Caki2 (cell line): ENCODE results near the gene INTS3. TPM values are rescaled to one million over a fixed set of nuclear protein-coding genes. Genes with fewer than 3 reads are reported as not detected.
"Not testable (repeated sequence)": the region's sequence is repeated elsewhere in the genome, so short reads cannot be mapped to it uniquely, and the experiment has no call there.

Experiments
- DNase-seq: peaks from one replicate; pipeline ENCODE4 v3.0.0-alpha.2; 2015; ENCODE audit warnings: low read depth
- in situ Hi-C: cut with HindIII; loops from 2 replicates; pipeline ENCODE4 v1.10.0; 2016; ENCODE audit warnings: low sequenced_read_pairs, low pct_unique_long_range_greater_than_20kb, mixed read lengths
- total RNA-seq: library from RNA; depleted of rRNA; stranded (reverse); fragments of >200 nt; shearing (Covaris generic); gene quantifications from 2 replicates; pipeline ENCODE4 v1.2.3, GENCODE V29; 2014; ENCODE audit warnings: low replicate concordance

INTS3 gene
- total RNA-seq, 1 experiment from 2014 or later: 19.9 TPM

GRCh38 chr1:153698923-153699714 is 28.7 kb upstream of the INTS3 start:
- DNase-seq: peak; percentile 28
- in situ Hi-C loops: no loop called here

- in situ Hi-C loops: no loop called here
- no peak for DNase-seq
Observed at GRCh38 chr1:153699768-153700167, 28.1 kb upstream of the INTS3 start.

- DNase-seq: peak; percentile 27
- in situ Hi-C loops: no loop called here
Observed at GRCh38 chr1:153705484-153705883, 22.4 kb upstream of the INTS3 start.

GRCh38 chr1:153711026-153711425 is 16.8 kb upstream of the INTS3 start:
- in situ Hi-C loops: no loop called here

GRCh38 chr1:153716211-153716610 is 11.6 kb upstream of the INTS3 start:
- DNase-seq, in situ Hi-C loops: not testable (repeated sequence)

More at GRCh38 chr1:153711026-153711425, 16.8 kb upstream of the INTS3 start:
- DNase-seq: no peak

GRCh38 chr1:153717330-153717729 is 10.5 kb upstream of the INTS3 start:
- no peak for DNase-seq
- in situ Hi-C loops: no loop called here

GRCh38 chr1:153723687-153724086 is 4.2 kb upstream of the INTS3 start:
- in situ Hi-C loops: no loop called here
- DNase-seq: no peak

GRCh38 chr1:153724634-153725033 is 3.2 kb upstream of the INTS3 start:
- DNase-seq, in situ Hi-C loops: not testable (repeated sequence)

GRCh38 chr1:153728305-153729066 is 636 bp downstream of the INTS3 start:
- in situ Hi-C loops: no loop called here
- peak; percentile 26 for DNase-seq

- in situ Hi-C loops: no loop called here
- DNase-seq: no peak
Observed at GRCh38 chr1:153730468-153730988, 2.7 kb downstream of the INTS3 start.

GRCh38 chr1:153733970-153734369 is 6.1 kb downstream of the INTS3 start:
- in situ Hi-C loops: no loop called here

GRCh38 chr1:153734396-153735089 is 6.7 kb downstream of the INTS3 start:
- in situ Hi-C loops: no loop called here
- DNase-seq: peak; percentile 46

More at GRCh38 chr1:153733970-153734369, 6.1 kb downstream of the INTS3 start:
- no peak for DNase-seq

GRCh38 chr1:153735090-153735420 is 7.2 kb downstream of the INTS3 start:
- DNase-seq: no peak
- in situ Hi-C loops: no loop called here

- DNase-seq: no peak
- in situ Hi-C loops: no loop called here
Observed at GRCh38 chr1:153741986-153742385, 14.1 kb downstream of the INTS3 start.

GRCh38 chr1:153742411-153743142 is 14.7 kb downstream of the INTS3 start:
- in situ Hi-C loops: no loop called here
- peak; percentile 100 for DNase-seq

GRCh38 chr1:153745417-153745816 is 17.6 kb downstream of the INTS3 start:
- in situ Hi-C loops: no loop called here
- DNase-seq: no peak

GRCh38 chr1:153746174-153746573 is 18.3 kb downstream of the INTS3 start:
- no peak for DNase-seq
- in situ Hi-C loops: no loop called here

- no peak for DNase-seq
- in situ Hi-C loops: no loop called here
Observed at GRCh38 chr1:153748903-153749302, 21.1 kb downstream of the INTS3 start.
